NCI-H510A (cell line): Measurements from ENCODE around the gene USP37.

Experiments used
- DNase-seq: peaks from one replicate; lab custom pipeline; 2025; lab: John Stamatoyannopoulos, UW

The USP37 gene

DNA sequence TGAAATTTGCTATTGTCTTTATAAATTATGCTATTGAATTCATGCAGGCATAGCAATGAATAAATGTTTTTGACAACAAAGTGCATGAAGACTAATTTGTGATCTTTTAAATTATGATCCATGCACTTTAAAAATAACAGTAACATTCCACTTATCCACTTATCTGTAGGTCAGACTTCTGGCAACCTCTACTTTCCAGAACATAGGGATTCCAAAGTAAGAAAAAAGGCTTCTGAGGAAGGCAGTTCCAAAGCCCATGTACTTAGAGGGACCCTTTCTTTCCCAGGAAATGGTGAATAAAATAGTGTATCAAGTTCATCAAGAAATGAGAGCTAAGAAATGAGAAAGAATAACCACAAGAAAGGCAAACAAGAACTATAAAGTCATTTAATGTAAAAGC, 90.9 kb downstream of the USP37 start:
- DNase-seq, result no peak

DNA sequence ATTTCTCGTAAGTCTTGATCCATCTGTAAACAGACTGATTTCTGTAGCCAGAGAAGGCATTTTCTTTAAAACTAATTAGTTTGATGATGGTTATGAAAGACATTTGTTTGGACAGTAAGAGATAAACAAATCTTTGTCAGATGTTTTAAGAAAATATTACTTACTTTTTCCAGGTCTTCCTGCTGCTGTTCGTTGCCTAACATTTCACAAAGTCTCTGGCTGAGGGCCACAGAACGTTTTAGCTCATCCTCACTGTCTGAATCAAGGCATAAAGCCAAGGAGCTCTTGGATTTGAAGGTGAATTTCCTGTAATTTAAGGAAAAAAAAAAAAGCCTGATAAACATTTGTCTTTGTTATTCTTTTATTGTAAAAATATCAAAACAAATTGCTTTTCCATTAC, 91.5 kb downstream of the USP37 start:
- no peak for DNase-seq

DNA sequence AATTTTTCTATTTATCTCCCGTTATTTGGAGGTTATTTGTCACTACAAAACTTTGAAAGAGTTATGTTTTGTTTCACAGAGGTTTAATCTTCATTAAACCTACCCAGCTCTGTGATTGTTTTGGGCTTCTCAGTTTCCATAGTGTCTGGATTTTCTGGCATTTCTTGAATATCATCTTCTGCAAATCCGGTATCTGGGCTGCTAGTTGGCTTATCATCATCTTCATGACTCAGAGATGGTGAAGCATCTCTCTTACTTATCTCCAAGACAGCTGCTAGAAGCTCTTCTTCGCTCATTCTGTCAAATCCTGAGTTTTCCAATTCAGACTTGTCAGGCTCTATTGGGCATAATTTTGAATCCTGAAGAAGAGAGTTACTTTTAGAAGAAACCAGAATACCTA, 93.6 kb downstream of the USP37 start:
- DNase-seq, result no peak

DNA sequence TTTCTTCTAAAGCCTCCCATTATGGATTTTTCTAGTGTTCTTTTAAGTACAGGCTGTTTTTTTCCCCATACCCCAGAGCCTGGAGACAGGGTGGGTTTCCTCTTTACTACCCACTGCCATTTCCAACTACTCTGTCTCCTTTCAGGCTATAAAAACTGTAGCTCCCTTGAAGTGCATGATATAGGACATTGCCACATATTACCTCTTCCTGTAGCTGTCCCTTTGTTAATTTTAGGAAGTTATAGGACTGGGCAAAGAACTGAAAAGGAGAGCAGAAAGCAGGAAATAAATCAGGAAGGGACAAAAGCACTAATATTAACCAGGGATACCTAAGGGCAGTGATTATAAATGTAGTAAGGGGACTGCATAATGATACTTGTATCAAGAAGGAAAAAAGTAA, 95.2 kb downstream of the USP37 start:
- DNase-seq, result no peak

DNA sequence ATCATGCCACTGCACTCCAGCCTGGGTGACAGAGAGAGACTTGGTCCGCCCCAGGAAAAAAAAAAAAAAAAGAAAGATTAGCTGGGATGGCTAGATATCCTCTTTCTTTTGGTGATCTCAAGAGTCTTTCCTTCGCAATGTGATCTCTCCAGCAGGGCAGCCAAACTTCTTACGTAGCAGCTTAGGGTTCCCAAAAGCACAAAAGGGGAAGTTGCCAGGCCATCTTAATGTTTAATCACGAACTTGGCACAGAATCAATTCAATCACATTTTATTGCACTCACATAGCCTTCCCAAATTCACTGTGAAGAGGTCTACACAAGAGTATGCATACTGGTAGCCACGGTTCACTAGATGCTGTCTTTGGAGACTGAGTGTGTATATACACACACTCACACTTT, 96.2 kb downstream of the USP37 start:
- no peak for DNase-seq

DNA sequence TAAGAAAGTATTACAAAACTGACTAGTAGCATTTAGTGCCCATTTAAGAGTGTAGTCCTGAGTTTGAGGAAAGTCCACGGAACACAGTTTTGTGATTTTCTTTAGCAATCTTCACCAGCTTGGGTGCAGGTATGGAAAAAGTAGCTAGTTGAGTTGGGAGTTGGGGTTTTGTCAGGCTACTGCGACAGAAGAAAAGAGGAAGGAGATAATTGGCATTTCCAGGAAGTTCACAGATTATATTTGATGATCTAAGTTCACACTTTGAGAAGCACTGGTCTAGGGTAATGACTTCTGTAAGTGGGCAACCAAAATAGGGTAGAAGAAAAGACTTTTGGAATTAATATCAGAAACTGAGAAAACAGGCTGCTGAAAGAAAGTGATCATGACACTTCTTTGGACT, 97.1 kb downstream of the USP37 start:
- no peak for DNase-seq

DNA sequence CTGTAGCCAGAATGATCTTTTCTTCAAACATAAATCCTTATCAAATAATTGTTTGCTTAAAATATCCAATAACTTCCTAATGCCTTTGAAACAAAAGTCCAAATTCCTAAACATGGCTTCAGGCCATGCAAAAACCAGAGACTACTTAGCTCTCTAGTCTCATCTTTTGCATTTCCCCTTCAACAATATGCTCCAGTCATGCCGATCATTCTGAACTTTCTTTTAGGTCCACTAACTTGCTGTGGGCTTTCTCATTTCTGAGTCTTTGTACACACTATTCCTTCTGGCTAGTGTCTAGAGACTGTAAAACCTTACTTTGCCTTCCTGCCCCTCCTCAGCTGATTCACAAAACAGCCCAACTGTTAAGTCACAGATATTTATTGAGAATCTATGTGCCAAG, 97.7 kb downstream of the USP37 start:
- no peak for DNase-seq

DNA sequence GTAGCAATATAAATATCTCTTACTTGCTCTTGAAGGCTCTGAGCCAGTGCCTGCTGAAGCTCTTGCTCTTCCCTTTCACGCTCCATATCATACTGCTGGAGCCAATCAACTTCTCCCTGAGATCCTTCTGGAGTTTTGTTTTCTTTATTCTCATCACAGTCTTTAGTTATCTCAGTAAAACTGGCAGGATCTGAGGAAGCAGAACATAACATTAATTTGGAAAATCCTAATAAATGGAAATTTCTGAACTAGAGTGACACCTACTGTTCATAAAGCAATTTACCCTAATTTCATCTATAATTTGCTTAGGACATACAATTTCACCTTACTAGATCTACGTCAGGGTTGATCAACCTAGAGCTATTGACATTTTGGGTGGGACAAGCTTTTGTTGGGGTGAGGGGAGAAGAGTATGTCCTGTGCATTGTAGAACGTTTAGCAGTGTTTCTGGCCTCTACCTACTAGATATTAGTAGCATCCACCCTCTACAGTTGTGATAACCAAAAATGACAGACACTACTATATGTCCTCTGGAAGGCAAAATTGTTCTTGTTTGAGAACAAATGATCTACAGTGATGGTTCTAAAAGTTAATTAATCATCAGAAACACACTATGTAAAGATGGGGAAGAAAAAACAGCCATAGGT, 102.0 kb downstream of the USP37 start:
- DNase-seq, result no peak

DNA sequence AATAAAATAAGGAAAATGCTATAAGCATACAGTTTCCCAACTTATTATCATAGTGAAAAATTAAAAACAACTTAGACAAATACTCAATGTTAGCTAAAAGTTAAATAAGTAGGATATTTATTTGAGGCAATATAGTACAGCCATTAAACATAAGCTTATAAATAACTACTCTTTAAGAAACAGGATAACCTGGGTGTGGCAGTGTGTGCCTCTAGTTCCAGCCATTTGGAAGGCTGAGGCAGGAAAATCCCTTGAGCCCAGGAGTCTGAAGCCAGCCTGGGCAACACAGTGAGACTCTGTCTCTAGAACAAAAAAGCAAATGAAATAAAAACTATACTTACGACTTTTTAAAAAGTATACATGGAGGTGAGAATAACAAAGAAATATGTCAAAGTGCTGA, 109.6 kb downstream of the USP37 start:
- no peak for DNase-seq

DNA sequence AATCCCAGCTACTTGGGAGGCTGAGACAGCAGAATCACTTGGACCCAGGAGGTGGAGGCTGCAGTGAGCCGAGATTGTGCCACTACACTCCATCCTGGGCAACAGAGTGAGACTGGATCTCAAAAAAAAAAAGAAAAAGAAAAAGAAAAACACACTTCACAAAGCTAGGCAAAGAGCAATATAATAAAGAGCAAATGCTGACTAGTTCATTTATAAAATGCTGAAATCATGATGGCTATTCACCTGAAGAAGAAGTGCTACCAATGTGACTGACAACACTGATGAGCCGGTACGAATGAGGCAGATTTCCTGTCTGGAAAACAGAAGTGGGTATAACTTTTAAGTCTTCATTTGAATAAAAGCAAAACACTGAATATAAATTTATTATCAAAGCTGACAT, 111.3 kb downstream of the USP37 start:
- DNase-seq, result no peak

DNA sequence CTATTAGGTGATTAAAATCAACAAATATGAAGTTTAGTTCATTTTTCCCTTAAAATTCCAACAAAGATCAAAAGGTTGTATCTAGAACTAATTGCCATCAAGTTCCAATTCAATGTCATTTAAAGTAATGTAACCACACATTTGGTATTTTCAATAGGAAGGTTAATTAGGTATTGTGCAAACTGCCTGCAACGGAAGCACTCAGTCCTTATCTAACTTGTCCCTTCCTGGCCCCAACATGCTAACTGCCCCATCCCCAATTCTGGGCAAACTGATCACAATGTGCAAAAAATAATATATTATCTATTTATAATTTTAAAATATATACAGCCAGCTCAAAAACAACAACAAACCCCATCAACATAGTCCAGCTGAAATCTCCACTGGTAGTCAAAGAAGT, 116.1 kb downstream of the USP37 start:
- no peak for DNase-seq

DNA sequence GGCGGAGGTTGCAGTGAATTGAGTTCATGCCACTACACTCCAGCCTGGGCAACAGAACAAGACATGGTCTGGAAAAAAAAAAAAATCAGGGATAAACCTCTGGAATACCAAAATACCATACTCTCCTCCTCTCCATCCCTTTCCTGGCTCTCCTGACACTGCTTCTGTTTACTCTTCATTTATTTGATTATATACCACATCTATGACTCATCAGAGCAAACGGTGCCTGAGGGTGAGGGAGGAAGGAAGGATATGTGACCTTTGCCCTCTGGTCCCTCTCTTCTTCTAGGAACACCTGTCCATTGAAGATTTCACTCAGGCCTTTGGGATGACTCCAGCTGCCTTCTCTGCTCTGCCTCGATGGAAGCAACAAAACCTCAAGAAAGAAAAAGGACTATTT, 119.2 kb downstream of the USP37 start:
- no peak for DNase-seq

DNA sequence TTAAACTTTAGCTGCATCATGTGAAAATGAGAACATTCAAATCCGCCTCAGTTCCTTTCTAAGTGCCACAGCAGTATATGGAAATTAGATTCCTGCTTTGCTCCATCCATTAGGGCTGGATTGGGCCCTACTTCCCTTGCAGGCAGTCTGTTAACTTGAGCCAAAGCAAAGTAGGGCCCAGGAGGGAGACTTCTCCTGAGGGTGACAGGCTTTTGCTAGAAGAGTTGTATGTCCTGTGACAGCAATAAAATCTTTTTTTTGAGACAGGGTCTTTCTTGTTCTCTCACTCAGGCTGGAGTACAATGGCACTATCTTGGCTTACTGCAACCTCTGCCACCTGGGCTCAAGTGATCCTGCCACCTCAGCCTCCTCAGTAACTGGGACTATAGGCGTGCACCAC, 121.1 kb downstream of the USP37 start:
- no peak for DNase-seq

DNA sequence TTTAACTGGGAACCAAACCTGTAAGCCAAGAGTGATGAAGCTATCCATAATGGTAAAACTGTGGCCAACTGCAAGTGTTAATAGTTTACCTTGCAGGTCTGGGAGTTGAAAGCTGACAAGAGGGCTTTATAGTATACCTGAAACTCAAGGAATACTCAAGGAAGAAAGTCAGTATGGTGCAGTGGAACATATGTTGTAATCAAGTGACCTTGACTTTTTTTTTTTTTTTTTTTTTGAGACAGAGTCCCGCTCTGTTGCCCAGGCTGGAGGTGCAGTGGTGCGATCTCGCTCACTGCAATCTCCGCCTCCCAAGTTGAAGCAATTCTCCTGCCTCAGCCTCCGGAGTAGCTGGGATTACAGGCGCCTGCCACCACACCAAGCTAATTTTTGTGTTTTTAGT, 121.6 kb downstream of the USP37 start:
- no peak for DNase-seq

DNA sequence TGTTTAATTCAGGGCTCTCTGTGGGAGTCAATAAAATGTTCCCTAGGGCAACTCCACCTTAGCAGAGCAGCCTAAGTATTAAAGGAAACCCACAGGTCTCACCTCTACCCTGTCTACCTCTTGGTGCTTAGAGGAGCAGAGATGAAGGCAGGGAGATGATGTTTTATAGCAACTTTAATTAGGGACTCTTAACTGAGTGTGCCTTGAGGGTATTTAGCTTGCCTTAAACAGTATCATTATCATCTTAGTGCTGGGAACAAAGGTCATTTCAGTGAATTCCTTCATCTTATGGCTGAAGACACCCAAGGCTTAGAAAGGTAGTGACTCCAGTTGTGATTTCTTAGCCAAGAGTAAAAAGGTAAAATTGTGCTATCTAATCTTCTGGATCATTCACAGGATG, 122.5 kb downstream of the USP37 start:
- no peak for DNase-seq

DNA sequence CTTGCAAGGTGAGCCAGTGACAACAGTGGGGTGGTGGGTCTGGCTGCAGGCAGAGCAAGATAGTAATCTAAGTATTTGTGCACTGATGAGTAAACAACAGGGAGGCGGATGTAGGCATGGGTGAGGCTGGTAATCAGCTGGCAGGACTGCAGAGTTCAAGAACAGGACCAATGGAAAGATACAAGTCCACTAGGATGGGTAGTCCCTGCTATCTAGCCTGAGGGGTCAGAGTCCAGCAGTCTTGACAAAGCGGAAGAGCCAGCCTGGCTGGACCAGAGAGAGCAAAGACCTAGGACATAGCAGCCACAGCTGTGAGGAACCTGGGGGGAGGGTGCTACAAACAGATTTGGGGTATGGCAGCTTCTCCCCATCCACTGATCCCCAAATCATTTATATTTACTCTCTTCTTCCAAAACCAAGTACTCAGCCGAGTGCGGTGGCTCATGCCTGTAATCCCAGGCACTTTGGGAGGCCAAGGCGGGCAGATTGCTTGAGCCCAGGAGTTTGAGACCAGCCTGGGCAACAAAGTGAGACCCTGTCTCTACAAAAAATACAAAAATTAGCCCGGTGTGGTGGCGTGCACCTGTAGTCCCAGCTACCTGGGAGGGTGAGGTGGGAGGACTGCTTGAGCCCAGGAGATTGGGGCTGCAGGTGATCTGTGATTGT, 123.3 kb downstream of the USP37 start:
- DNase-seq, result no peak

DNA sequence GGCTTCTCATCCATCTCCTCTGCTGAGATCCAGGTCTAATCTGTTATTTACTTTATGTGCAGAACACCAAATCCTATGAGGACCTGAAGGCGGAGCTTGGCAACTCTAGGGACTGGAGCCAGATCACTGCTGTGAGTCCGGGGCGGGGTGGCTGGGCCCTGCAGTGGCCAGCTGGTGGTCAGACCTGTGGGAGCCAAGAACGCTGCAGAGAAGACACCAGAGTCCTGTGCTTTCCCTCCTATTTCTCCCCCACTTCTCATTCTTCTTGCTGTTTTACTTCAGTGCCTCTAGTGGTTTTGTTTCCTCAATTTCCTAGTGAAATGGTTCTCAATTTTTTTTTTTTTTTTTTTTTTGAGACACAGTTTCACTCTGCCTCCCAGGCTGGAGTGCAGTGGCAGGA, 129.6 kb downstream of the USP37 start:
- no peak for DNase-seq

DNA sequence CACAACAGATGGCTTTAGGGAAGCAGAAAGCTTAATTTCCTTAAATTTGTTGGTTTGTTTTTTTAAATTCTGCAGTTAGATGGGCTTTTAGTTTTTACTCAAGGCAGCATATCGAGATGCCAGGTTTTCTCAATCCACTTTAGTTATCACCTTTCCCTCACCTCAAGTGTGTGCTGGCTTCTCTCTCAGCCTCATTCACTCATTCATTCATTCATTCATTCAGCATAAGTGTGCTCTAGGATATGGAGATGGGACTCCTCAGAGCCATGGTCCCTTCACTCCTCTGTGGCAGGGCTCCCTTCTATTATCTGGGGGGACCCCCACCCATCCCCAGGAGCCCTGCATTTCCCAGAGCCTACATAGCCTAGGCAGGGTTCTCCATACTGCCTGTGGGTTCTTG, 130.2 kb downstream of the USP37 start:
- no peak for DNase-seq

DNA sequence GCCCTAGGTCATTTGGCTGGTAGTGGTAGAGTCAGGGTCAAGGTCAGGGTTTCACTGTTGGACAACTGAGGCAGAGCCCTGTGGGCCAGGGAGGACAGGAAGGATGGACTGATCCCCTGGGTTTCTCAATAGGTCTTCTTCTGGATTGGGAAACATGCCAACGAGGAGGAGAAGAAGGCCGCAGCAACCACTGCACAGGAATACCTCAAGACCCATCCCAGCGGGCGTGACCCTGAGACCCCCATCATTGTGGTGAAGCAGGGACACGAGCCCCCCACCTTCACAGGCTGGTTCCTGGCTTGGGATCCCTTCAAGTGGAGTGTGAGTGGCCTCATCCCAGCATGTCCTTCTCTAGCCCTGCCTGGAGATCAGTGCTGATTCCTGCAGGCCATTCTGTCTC, 131.2 kb downstream of the USP37 start:
- no peak for DNase-seq

DNA sequence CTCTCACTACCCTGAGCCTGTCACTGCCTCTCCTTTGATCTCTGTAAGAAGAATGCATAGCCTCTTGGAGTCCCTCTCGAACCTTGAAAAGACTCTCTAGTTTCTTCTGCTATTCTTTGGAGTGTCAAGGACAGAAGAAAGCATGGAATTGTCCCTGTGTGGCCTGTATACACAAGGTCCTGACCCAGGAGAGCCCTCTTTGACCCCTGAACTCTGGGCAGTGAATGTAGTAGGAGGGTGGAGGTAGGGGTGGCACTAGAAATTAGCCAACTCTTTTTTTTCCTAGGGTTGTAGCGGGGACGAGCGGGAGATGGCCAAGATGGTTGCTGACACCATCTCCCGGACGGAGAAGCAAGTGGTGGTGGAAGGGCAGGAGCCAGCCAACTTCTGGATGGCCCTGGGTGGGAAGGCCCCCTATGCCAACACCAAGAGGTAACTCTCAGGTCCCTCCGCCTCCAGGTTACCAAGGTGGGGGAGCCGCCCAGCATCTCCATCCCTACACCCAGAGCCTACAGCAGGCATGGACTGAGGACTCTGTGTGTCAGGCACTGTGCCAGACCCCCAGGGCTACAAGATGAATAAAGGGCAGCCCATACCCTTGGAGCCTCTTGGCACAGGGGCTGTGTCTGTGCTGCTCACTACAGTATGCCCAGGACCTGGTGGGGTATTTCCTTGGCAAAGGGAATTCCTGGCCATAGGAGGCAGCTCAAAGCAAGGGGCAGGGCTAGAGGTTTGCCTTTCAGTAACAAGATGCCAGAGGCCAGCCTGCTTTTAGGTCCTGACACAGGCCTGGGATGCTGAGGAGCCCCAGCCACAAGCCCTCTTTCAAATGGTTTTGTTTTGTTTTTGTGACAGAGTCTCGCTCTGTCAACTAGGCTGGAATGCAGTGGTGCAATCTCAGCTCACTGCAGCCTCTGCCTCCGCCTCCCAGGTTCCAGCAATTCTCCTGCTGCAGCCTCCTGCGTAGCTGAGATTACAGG, 132.9 kb downstream of the USP37 start:
- no peak for DNase-seq

DNA sequence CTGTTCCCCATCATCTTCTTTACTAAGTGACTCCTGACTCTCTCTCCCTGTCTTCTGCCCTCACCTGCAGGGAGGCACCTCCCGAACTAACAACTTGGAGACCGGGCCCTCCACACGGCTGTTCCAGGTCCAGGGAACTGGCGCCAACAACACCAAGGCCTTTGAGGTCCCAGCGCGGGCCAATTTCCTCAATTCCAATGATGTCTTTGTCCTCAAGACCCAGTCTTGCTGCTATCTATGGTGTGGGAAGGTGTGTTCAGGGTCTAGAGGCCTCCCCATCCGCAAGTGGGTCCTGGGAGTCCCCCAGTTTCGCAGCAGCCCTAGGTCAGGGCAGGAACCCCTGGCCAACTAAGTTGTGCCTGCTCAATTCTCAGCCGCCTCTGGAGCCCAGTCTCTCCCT, 133.7 kb downstream of the USP37 start:
- no peak for DNase-seq

DNA sequence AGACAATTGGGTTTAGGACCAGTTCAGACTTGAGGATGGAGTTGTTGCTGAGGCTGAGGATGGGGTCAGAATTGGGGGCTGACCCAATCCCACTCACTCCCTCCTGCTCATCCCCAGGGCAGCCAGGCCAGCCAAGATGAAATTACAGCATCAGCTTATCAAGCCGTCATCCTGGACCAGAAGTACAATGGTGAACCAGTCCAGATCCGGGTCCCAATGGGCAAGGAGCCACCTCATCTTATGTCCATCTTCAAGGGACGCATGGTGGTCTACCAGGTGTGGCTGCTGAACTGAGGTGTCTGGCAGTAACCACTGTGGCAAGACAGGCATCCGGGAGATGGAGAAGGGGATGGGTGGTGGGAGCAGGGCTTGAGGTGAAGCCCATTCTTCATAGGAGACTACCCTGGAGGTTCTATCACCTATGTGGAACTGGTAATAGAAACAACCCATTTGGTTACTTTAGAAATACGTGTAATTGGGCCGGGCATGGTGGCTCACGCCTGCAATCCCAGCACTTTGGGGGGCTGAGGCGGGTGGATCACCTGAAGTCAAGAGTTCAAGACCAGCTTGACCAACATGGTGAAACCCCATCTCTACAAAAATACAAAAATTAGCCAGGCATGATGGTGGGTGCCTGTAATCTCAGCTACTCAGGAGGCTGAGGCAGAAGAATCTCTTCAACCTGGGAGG, 135.3 kb downstream of the USP37 start:
- DNase-seq, result no peak

DNA sequence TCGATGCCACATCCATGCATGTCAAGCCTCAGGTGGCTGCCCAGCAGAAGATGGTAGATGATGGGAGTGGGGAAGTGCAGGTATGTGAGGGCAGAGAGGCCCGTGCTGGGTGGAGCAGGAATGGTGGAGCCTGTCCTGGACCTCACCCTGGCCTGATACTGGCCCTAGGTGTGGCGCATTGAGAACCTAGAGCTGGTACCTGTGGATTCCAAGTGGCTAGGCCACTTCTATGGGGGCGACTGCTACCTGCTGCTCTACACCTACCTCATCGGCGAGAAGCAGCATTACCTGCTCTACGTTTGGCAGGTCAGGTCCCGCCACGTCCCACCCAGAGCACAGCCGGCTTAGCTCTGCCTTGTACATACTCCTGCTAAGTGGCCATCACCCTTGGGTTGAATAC, 136.3 kb downstream of the USP37 start:
- no peak for DNase-seq
